Measurements from ENCODE around the gene VPS26A. TPM values are rescaled to one million over a fixed set of nuclear protein-coding genes. Genes with fewer than 3 reads are reported as not detected.
"Not testable (repeated sequence)": the region's sequence is repeated elsewhere in the genome, so short reads cannot be mapped to it uniquely, and the experiment has no call there.

Gene VPS26A
- total RNA-seq, 5 donors from 2014 or later (not counting 1 experiment from before 2014, with no cell fraction given), result 24.6 to 35.8 (median 28.2) TPM

DNA sequence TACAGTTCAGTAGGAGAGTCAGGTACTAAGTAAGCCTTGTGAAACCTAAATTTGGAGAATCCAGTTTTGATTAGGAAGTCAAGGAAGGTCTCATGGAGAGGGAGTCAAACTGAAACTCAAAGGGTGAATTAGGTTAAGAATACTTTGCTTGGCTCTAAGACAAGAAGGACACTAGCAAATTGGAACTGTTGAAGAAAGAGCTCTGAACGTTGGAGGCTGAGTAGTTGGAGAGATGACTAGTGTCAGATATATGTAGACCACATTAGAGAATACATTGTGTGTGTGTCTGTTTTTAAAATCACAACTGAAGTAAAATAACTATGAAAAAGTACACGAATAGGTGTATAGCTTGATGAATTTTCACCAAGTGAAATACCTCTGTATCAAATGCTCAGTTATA is 6.3 kb downstream of the VPS26A start:
- POLR2A ChIA-PET, result interaction anchor here in 1 of 2 donors (0.6 kb wide), 1 partner anchor 606 kb away, joined by 4 read pairs; no protein-coding TSS in a partner anchor
- peaks cover 52 to 59% (median 56%) of the 10 kb centered on the region in 3 donors for H3K4me1 Mint-ChIP-seq
- peaks cover 17% of the 10 kb centered on the region for H3K36me3 Mint-ChIP-seq
- Histone ChIP-seq H3K9me3 (no peaks in the 10 kb centered on the region), H3K27me3 (replicated peaks in 1 of 2; ENCODE audit: control insufficient read depth in 2 of 2, extremely low read depth in 1 of 2, insufficient read depth in 2 of 2, low read length in 1 of 2) (no peaks in the 10 kb centered on the region), H3K36me3 (ENCODE audit: control insufficient read depth in 2 of 2, extremely low read depth in 1 of 2, insufficient read depth in 1 of 2, low read length in 1 of 2) (peaks cover 2 to 25% of the 10 kb centered on the region in 2 donors), H3K4me3 (ENCODE audit: control insufficient read depth in 1 of 2, extremely low read depth in 1 of 2, low read length in 1 of 2) (no peak overlapping the region), H3K4me1 (ENCODE audit: control insufficient read depth in 1 of 2, extremely low read depth in 1 of 2, insufficient read depth in 2 of 2, low read length in 2 of 2) (peaks cover 6 to 32% of the 10 kb centered on the region in 2 experiments), H3K27ac (ENCODE audit: low read length) (peak overlapping the region; percentile 11)
- CTCF ChIA-PET, result no interaction called here
- WGBS (ENCODE audit: insufficient coverage), result no CpG with 5 or more reads among the region's 2 CpGs
- DNase-seq (no peak), ATAC-seq (replicated peaks in 1 of 4) (no peak)
- H3K4me3 Mint-ChIP-seq, result no peak overlapping the region
- H3K27ac Mint-ChIP-seq, result peak overlapping the region in 1 of 2 donors; percentile 56
- no peaks in the 10 kb centered on the region for H3K27me3 Mint-ChIP-seq
- no peaks in the 10 kb centered on the region for H3K9me3 Mint-ChIP-seq

DNA sequence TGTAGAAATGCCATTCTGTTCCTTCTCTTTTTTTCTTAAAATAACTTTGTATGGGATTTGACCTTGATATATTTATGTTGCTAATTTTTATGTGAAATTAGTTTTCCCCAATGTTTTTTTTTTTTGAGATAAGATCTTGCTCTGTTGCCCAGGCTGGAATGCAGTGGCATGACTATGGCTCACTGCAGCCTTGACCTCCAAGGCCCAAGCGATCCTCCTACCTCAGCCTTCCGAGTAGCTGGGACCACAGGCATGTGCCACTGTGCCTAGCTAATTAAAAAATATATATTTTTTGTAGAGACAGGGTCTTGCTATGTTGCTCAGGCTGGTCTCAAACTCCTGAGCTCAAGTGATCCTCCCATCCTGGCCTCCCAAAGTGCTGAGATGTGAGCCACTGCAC is 16.0 kb downstream of the VPS26A start:
- peaks cover 6 to 10% of the 10 kb centered on the region in 2 donors for H3K36me3 ChIP-seq (ENCODE audit: control insufficient read depth in 2 of 2, extremely low read depth in 1 of 2, insufficient read depth in 1 of 2, low read length in 1 of 2)
- DNase-seq (no peak), ATAC-seq (replicated peaks in 1 of 4) (no peak)
- WGBS (ENCODE audit: insufficient coverage), result no CpG with 5 or more reads among the region's 2 CpGs
- no peak overlapping the region for H3K27ac Mint-ChIP-seq
- no peaks in the 10 kb centered on the region for H3K4me1 ChIP-seq (ENCODE audit: control insufficient read depth in 1 of 2, extremely low read depth in 1 of 2, insufficient read depth in 2 of 2, low read length in 2 of 2)
- no peaks in the 10 kb centered on the region for H3K27me3 ChIP-seq (replicated peaks in 1 of 2; ENCODE audit: control insufficient read depth in 2 of 2, extremely low read depth in 1 of 2, insufficient read depth in 2 of 2, low read length in 1 of 2)
- peaks cover 28 to 49% (median 41%) of the 10 kb centered on the region in 3 donors for H3K4me1 Mint-ChIP-seq
- ChIA-PET CTCF (interaction anchor here in 1 of 2 donors (0.6 to 0.7 kb wide), 2 partner anchors 83 to 256 kb away, joined by 3 to 5 read pairs; no protein-coding TSS in a partner anchor), POLR2A (no interaction called here)
- H3K9me3 ChIP-seq, result no peaks in the 10 kb centered on the region
- H3K36me3 Mint-ChIP-seq, result peaks cover 28% of the 10 kb centered on the region
- no peaks in the 10 kb centered on the region for H3K9me3 Mint-ChIP-seq
- no peak overlapping the region for H3K4me3 ChIP-seq (ENCODE audit: control insufficient read depth in 1 of 2, extremely low read depth in 1 of 2, low read length in 1 of 2)
- H3K4me3 Mint-ChIP-seq, result no peak overlapping the region
- no peaks in the 10 kb centered on the region for H3K27me3 Mint-ChIP-seq
- H3K27ac ChIP-seq (ENCODE audit: low read length), result no peak overlapping the region

DNA sequence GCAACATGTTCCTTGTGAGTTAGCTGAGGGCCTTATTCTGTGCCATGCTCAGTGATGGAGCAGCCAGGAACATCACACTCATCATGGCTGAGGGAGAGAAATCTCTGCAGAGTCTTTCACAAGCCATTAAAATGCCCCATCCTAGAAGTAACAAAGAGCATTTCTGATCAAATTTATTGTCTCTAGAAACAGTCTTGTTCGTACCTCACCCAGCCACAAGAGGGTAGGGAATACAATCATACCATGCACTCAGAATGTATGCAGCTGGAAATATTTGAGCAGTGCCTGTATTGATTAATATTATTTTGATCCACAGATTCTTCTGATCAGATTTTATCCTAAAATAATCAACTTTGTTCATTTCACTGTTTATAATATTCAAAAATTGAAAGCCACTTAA is 17.3 kb downstream of the VPS26A start:
- POLR2A ChIA-PET, result no interaction called here
- H3K4me3 ChIP-seq (ENCODE audit: control insufficient read depth in 1 of 2, extremely low read depth in 1 of 2, low read length in 1 of 2), result no peak overlapping the region
- no peaks in the 10 kb centered on the region for H3K27me3 Mint-ChIP-seq
- DNase-seq (no peak), ATAC-seq (replicated peaks in 1 of 4) (no peak)
- H3K27ac Mint-ChIP-seq, result no peak overlapping the region
- H3K9me3 Mint-ChIP-seq, result no peaks in the 10 kb centered on the region
- no CpG with 5 or more reads among the region's 1 CpG for WGBS (ENCODE audit: insufficient coverage)
- H3K4me1 ChIP-seq (ENCODE audit: control insufficient read depth in 1 of 2, extremely low read depth in 1 of 2, insufficient read depth in 2 of 2, low read length in 2 of 2), result no peaks in the 10 kb centered on the region
- H3K36me3 ChIP-seq (ENCODE audit: control insufficient read depth in 2 of 2, extremely low read depth in 1 of 2, insufficient read depth in 1 of 2, low read length in 1 of 2), result peaks cover 5 to 7% of the 10 kb centered on the region in 2 donors
- no peak overlapping the region for H3K4me3 Mint-ChIP-seq
- no peak overlapping the region for H3K27ac ChIP-seq (ENCODE audit: low read length)
- H3K9me3 ChIP-seq, result no peaks in the 10 kb centered on the region
- H3K27me3 ChIP-seq (replicated peaks in 1 of 2; ENCODE audit: control insufficient read depth in 2 of 2, extremely low read depth in 1 of 2, insufficient read depth in 2 of 2, low read length in 1 of 2), result no peaks in the 10 kb centered on the region
- H3K36me3 Mint-ChIP-seq, result peaks cover 18% of the 10 kb centered on the region
- CTCF ChIA-PET, result interaction anchor here in 1 of 2 donors (0.6 kb wide), 1 partner anchor 20 kb away, joined by 3 read pairs; no protein-coding TSS in a partner anchor
- H3K4me1 Mint-ChIP-seq, result peaks cover 35 to 55% (median 43%) of the 10 kb centered on the region in 3 donors

DNA sequence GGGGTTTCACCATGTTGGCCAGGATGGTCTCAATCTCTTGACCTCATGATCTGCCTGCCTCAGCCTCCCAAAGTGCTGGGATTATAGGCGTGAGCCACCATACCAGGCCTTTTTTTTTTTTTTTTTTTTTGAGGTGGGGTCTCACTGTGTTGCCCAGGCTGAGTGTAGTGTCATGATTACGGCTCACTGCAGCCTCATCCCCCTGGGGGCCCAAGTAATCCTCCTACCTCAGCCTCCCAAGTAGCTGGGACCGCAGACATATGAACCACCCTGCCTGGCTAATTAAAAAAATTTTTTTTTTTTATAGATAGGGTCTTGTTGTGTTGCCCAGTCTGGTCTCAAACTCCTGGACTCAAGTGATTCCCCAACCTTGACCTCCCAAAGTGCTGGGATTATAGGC is 18.1 kb downstream of the VPS26A start:
- not testable (repeated sequence) for H3K4me1 ChIP-seq (ENCODE audit: control insufficient read depth in 1 of 2, extremely low read depth in 1 of 2, insufficient read depth in 2 of 2, low read length in 2 of 2); H3K4me3 ChIP-seq (ENCODE audit: control insufficient read depth in 1 of 2, extremely low read depth in 1 of 2, low read length in 1 of 2); H3K4me3 Mint-ChIP-seq; H3K27me3 ChIP-seq (replicated peaks in 1 of 2; ENCODE audit: control insufficient read depth in 2 of 2, extremely low read depth in 1 of 2, insufficient read depth in 2 of 2, low read length in 1 of 2); H3K27ac Mint-ChIP-seq; ATAC-seq (replicated peaks in 1 of 4); H3K27me3 Mint-ChIP-seq; H3K27ac ChIP-seq (ENCODE audit: low read length); DNase-seq; H3K36me3 ChIP-seq (ENCODE audit: control insufficient read depth in 2 of 2, extremely low read depth in 1 of 2, insufficient read depth in 1 of 2, low read length in 1 of 2); H3K9me3 Mint-ChIP-seq; H3K9me3 ChIP-seq
- no CpG with 5 or more reads among the region's 3 CpGs for WGBS (ENCODE audit: insufficient coverage)
- Mint-ChIP-seq H3K36me3 (peaks cover 16% of the 10 kb centered on the region), H3K4me1 (peaks cover 43 to 61% (median 50%) of the 10 kb centered on the region in 3 donors)
- POLR2A ChIA-PET, result interaction anchor here in 1 of 2 donors (1.0 kb wide), 1 partner anchor 14 kb away, joined by 9 read pairs; no protein-coding TSS in a partner anchor
- CTCF ChIA-PET, result interaction anchor here (0.6 to 1.1 kb wide), 3 partner anchors 33 to 218 kb away, joined by 3 to 4 read pairs (median 4); no protein-coding TSS in a partner anchor

DNA sequence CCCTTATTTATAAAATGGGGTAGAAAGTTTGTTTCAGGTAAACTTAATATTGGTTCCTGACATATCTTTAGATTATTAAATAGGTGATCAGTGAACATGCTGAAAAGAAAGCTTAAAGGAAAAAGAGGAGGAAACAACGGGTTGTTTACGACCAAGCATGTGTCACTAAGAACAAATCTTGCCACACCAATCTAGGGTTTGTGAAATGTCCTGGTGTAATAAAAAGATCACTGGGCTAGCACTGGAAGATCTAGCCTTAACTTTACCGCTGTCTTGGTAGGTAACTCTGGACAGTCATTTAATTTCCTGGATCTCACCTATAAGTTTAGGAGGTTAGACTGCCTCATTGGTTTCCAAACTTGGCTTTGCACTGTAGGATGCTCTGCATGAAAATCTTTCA is 19.0 kb downstream of the VPS26A start:
- H3K27me3 ChIP-seq (replicated peaks in 1 of 2; ENCODE audit: control insufficient read depth in 2 of 2, extremely low read depth in 1 of 2, insufficient read depth in 2 of 2, low read length in 1 of 2), result no peaks in the 10 kb centered on the region
- ATAC-seq (replicated peaks in 1 of 4), result no peak
- no peaks in the 10 kb centered on the region for H3K36me3 ChIP-seq (ENCODE audit: control insufficient read depth in 2 of 2, extremely low read depth in 1 of 2, insufficient read depth in 1 of 2, low read length in 1 of 2)
- Mint-ChIP-seq H3K27me3 (no peaks in the 10 kb centered on the region), H3K36me3 (peaks cover 8% of the 10 kb centered on the region), H3K27ac (no peak overlapping the region), H3K9me3 (no peaks in the 10 kb centered on the region), H3K4me3 (no peak overlapping the region), H3K4me1 (peaks cover 39 to 57% (median 53%) of the 10 kb centered on the region in 3 donors)
- H3K4me3 ChIP-seq (ENCODE audit: control insufficient read depth in 1 of 2, extremely low read depth in 1 of 2, low read length in 1 of 2), result no peak overlapping the region
- DNase-seq, result no peak
- CTCF ChIA-PET, result interaction anchor here (0.6 to 1.1 kb wide), 5 partner anchors 33 to 441 kb away, joined by 3 to 4 read pairs (median 3); no protein-coding TSS in a partner anchor
- no peaks in the 10 kb centered on the region for H3K9me3 ChIP-seq
- H3K27ac ChIP-seq (ENCODE audit: low read length), result no peak overlapping the region
- POLR2A ChIA-PET, result interaction anchor here in 1 of 2 donors (1.0 kb wide), 1 partner anchor 15 kb away, joined by 9 read pairs; no protein-coding TSS in a partner anchor
- WGBS (ENCODE audit: insufficient coverage), result no CpG with 5 or more reads among the region's 3 CpGs
- H3K4me1 ChIP-seq (ENCODE audit: control insufficient read depth in 1 of 2, extremely low read depth in 1 of 2, insufficient read depth in 2 of 2, low read length in 2 of 2), result peaks cover 0 to 4% of the 10 kb centered on the region in 2 experiments

DNA sequence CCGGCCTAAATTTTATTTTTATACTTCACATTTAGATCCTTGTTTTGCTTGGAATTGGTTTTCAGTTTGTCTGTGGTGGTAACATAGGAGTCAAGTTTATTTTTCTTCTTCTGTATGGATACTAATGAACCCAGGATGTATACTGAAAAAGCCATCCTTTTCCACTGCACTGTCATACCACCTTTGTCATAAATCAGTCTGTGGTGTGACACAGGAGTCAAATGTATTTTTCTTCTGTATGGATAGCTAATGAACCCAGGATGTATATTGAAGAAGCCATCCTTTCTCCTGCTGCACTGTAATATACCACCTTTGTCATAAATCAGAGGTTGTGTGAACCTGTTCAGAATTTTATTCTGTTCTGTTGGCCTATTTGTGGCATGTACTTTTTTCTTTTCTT is 21.4 kb downstream of the VPS26A start:
- no peak overlapping the region for H3K27ac ChIP-seq (ENCODE audit: low read length)
- Mint-ChIP-seq H3K4me1 (peaks cover 28 to 56% (median 52%) of the 10 kb centered on the region in 3 donors), H3K27ac (peak overlapping the region in 1 of 2 donors; percentile 61), H3K27me3 (no peaks in the 10 kb centered on the region), H3K4me3 (no peak overlapping the region), H3K36me3 (peaks cover 11% of the 10 kb centered on the region), H3K9me3 (no peaks in the 10 kb centered on the region)
- WGBS (ENCODE audit: insufficient coverage), result no CpG with 5 or more reads among the region's 1 CpG
- ChIA-PET CTCF (no interaction called here), POLR2A (no interaction called here)
- no peaks in the 10 kb centered on the region for H3K9me3 ChIP-seq
- peaks cover 0 to 4% of the 10 kb centered on the region in 2 experiments for H3K4me1 ChIP-seq (ENCODE audit: control insufficient read depth in 1 of 2, extremely low read depth in 1 of 2, insufficient read depth in 2 of 2, low read length in 2 of 2)
- DNase-seq (no peak), ATAC-seq (replicated peaks in 1 of 4) (no peak)
- no peaks in the 10 kb centered on the region for H3K36me3 ChIP-seq (ENCODE audit: control insufficient read depth in 2 of 2, extremely low read depth in 1 of 2, insufficient read depth in 1 of 2, low read length in 1 of 2)
- no peak overlapping the region for H3K4me3 ChIP-seq (ENCODE audit: control insufficient read depth in 1 of 2, extremely low read depth in 1 of 2, low read length in 1 of 2)
- no peaks in the 10 kb centered on the region for H3K27me3 ChIP-seq (replicated peaks in 1 of 2; ENCODE audit: control insufficient read depth in 2 of 2, extremely low read depth in 1 of 2, insufficient read depth in 2 of 2, low read length in 1 of 2)
